Astrocyte (in vitro differentiated cells and primary cell): Measurements from ENCODE around the gene GRK5.

ENCODE experiments used
- CTCF ChIP-seq: IDR thresholded peaks from 2 replicates; pipeline ENCODE4 v1.5.1; 2011; ENCODE audit warnings: low read depth, mild to moderate bottlenecking, inconsistent platforms, low read length, moderate library complexity; ENCODE audit not compliant: insufficient read depth
- EZH2 ChIP-seq: IDR thresholded peaks from 2 replicates; pipeline ENCODE4 v1.6.1; 2012; ENCODE audit warnings: mild to moderate bottlenecking, low read length, inconsistent platforms; ENCODE audit not compliant: insufficient read depth

GRCh38 chr10:119337796-119338432 is 130.5 kb downstream of the GRK5 start:
- no peak for TF ChIP-seq CTCF
- TF ChIP-seq EZH2, result no peak
